Activated T-helper 9 cell treated with anti-CD3 and anti-CD28 coated beads, Interleukin-2, amount 50 U/mL, for 16 hours (primary cell): Measurements from ENCODE around the gene DDHD1.
A peak's percentile ranks its signal among the peaks of the same experiment; 100 is the strongest.
"Not testable (repeated sequence)": the region's sequence is repeated elsewhere in the genome, so short reads cannot be mapped to it uniquely, and the experiment has no call there.

Source experiments
- DNase-seq: peaks from one replicate; pipeline ENCODE4 v3.0.0-alpha.2; 2020; ENCODE audit warnings: low read depth

The DDHD1 gene

DNA sequence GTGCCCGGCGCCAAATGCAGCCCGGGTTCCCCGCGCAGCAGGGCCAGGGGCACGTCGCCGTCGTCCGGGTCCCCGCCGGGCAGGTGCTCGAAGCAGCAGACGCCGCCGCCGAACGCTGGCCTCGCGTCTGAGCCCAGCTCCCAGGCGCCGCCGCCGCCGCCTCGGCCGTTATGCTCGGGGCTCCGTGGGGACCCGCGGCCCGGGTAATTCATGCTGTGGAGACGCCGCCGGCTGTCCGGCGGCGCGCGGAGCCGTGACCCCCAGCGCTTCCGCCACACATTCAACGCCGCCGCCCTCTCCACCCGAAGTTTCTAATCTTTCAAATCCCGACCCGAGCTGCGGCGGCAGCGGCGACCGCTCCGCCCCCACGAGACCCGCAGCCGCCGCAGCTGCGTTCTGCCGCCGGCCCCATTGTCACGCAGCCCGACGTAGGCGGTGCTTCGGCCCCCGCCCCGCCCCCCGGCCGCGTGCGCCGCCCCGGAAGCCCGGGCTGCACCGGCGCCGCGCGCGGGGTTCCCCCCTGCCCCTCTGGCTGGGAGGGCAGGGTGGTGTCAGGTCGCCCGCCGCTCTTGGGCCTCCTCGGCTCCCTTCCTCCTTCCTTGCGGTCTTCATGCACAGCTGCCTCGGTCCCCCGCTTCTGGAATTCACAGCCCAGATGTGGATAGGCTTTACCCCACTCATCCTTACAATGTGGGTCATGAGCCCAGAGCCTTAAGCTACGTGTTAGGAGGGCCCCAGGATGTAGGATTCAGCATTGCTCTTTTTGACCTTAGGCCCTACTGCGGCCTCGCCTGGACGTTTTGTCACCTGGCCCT, at the start of gene DDHD1:
Gene DDHD1 (minus strand): TSS at position 437 of the 815 bp plus-strand sequence. CDS start 225 bp downstream, at position 212.
- DNase-seq: peak; percentile 81

DNA sequence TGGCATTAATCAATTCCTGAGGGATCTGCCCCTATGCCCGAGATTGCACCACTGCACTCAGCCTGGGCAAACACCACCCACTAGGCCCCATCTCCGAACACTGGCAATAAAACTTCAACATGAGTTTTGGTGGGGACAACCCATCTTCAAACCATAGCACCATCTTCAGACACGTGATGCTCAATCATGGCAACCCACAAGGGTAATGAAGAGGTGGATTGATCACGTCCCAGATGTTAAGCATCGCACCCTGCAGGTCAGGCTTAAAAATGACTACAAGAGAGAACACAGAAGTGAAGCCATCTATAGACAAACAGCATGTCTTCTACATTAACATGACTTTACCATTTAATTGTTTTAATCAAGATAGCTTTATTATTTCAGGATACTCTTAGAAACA, 42.8 kb upstream of the DDHD1 start:
- DNase-seq: no peak

DNA sequence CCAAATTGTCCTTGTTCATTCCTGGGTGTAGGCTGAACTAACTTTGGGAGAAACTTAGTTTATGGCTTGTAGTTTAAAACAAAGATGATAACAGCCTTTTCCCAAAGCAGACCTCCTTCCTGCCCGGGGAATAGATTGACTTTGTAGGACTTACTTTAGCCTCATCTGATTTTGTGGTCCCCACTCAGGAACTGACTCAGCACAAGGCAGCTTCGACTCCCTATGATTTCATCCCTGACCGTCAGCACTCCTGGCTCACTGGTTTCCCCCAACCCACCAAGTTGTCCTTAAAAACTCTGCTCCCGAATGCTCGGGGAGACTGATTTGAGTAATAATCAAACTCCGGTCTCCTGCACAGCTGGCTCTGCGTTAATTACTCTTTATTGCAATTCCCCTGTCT, 40.1 kb upstream of the DDHD1 start:
- no peak for DNase-seq

DNA sequence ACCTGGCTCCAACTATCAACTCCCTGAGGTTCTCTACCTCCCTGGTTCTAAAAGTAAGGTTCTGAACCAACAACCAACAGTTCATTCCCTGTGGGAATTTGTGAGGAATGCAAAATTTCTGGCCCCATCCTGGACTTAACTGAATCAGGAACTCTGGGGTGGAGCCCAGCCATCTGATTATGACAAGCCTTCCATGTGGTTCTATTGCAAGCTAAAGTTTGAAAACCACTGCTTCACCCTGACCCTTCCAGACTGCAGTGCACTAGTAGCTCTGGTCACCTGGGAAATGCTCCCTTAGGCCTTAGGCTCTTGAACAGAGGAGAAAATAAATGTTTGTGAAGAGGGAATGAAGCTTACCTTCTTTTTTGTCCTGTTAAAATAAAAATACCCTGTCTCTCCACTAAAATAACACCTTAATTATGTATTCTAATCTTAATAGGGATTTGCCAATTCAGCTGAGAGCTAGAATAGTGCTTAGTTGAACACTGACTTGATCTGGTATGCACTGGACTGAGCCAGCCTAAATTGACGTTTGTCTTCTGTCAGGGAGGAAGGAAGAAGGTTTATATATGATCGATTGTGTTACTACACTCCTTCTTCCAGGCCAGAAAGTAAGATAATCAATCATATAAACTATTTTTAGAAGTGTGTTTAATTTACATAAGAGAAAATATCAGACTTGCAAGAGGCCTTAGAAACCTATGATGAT, 39.1 kb upstream of the DDHD1 start:
- no peak for DNase-seq

DNA sequence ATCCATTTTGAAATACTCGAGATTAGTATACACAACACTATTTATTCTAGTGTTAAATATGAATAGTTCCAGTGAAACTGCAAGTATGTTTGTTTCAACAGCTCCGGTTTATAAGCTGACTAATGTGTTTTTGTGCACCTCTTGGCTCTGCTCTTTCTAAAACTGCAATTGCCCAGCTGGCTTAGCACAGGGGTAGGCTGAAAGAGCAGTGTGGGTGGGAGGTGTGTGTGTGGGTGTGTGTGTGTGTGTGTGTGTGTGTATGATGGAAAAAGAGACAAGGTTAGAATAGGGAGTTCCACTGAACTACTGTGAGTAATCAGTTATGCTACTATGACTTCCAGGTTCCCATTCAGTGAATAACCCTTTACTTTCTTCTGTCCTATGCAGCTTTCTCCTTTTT, 37.8 kb upstream of the DDHD1 start:
- DNase-seq: peak; percentile 35

DNA sequence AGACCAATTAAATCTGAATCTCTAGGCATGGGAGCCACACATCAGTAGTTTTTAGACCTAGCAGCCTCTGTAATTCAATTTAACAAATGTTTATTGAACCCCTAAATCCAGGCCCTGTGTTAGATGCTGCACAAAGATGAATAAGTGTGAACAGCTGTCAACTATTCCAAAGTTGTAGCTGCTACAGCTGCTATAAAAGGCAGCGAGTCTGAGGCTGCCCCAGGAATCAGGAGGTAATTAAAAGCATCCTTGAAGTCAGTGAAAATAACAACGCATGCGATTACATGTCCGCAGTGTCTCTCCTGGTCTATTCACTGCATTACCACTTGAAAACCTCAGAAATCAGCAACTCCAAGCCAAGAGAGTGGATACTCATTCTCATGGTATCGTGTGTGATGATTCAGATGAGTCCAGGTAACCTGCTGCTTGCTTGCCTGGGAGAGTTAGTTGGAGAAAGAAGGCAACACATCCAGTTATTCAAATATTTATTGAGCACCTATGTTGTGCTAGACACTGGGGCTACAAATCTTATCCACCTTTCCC, 34.9 kb upstream of the DDHD1 start:
- DNase-seq: no peak

DNA sequence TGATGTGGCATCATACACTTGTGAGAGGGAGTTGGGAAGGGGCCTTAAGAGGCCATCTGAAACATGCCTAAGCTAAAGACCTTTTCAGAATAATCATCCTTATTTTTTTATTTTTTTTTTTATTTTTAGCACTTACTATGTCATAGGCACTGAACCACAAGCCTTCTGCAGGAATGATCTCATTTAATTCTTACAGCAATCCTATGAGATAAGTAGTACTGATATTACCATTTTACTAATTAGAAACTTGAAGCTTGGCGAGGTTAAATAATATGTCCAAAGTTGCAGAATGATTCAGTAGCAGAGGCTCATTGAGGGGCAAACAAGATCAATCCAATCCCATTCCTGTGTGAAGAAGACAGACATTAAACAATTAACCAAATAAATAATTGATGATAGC, 33.4 kb upstream of the DDHD1 start:
- DNase-seq: no peak

DNA sequence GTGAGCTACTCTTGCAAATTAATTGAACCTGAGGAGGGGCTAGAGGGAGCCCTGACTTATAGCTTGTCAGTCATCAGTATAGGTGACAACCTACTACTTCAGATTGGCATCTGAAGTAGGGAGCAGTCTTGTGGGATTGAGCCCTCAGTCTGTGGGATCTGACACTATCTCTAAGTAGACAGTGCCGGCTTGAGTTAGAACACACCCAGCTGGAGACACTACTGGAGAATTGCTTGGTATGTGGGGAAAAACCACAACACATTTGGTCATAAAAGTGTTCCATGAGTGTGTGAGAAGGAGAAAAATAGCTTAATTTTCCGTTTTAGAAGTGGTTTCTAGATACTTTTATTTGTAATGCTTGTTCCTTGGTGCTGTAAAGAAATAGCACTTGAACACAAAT, 30.5 kb upstream of the DDHD1 start:
- no peak for DNase-seq

DNA sequence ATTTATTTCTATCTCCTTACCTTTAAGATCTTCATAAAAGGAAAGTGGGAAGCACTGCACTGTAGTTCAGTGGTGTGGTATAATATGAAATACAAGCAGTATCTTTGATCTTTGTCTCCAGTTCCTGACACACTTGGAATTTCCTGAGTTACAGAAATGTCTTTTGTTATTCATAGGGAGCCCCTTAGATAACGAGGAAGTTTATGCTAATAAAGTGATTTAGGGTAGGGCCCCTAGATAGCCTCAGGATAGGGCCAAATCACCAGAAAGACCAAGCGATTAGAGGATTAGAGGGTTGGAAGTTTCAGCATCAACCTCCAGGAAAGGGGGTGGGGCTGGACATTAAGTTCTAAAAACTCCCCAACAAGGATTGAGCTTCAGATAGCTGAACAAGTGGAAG, 29.9 kb upstream of the DDHD1 start:
- no peak for DNase-seq

DNA sequence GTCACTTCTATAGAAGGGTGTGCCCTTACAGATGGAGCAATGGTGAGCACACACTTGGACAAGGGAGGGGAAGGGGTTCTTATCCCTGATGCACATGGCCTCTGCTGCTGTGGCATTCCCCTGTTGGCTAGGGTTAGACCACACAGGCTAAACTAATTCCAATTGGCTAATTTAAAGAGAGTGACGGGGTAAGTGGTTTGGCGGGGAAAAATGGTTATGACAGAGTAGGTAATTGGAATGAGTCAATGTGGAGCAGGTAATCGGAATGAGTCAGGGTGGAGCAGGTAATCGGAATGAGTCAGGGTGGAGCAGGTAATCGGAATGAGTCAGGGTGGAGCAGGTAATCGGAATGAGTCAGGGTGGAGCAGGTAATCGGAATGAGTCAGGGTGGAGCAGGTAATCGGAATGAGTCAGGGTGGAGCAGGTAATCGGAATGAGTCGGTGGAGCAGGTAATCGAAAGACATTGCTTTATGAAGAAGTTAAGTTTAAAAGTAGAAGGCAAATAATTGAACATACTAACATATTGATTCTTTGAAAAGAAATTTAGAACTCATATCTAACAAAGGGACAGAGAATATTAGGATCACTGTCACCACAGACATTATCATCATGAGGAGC, 28.4 kb upstream of the DDHD1 start:
- DNase-seq: peak; percentile 10

DNA sequence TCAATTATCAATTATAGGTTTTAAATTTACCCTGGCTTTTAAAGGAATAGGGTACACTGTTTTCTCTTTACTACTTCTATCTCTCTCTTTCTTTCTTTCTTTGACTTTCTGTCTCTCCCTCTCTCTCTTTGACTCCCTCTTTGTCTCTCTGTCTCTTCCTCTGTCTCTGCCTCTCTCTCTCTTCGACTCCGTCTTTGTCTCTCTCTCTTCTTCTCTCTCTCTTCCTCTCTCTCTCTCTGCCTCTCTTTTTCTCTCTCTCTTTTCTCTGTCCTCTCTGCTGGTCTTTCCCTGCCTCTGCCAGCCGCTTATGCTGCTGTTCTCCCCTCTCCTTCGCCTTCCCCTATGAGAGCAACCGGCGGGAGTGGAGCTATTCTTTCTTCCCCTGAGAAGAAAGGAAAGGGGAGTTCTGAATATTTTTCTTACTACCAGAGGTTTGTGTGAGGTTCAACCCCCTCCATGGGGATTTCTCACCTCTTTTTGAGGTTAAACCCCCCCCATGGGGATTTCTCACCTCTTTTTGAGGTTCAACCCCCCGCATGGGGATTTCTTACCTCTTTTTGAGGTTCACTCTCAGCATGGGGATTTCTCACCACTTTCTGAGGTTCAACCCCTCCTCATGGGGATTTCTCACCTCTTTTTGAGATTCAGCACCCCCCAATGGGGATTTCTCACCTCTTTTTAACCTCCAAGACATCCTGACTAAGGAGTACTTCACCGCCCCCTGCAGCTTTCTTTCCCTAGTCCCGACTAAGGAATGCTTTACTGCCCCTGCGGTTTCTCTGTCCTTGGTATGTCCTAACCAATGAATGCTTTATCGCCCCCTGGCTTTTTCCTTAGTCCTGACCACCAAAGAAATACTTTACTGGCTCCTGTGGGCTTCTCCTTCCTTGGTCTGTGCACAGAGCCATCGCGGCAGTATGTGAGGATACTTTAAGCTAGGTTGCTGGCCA, 27.4 kb upstream of the DDHD1 start:
- peak; percentile 33 for DNase-seq

DNA sequence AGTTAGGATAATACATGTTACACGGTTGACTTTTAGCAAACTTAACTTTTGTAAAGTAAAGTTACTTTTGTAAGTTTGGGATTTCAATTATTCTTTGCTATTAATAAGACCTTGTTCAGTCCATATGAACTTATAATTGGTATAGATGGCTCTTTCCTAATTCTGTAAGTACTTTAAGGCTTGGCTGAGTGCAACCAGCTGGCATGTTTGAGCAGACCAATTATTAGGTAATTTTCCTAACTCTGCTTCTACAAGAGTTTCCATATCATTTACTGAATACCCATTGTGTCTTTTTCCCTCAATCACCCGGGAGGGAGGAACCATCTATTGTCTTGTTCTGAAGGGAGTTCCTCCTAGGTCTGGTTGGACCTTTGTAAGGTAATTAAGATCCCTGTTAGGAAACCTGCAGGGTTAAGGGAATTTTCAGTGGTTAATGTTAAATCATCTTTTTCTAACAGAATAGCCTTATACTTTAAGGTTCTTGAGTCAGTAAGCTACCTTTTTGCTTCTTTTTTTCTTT, 26.4 kb upstream of the DDHD1 start:
- not testable (repeated sequence) for DNase-seq

DNA sequence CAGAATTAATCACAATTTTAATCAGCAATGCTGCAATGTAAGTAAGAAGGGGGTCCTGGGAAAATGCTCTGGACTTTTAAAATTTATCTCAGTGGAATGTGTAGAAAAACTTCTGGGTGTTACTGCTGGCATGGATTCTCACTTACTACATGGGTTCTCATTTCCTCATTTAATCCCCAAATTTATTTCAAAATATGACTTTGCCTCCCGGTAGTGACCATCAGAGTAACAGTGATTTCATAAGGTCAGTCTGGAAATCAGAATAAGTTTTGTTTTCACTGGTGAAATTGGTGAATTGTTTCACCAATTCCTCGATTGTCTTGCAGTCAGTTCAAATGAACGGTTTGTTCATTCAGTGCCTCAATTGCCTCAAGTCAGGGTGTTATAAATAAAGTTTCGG, 22.3 kb upstream of the DDHD1 start:
- DNase-seq: no peak

DNA sequence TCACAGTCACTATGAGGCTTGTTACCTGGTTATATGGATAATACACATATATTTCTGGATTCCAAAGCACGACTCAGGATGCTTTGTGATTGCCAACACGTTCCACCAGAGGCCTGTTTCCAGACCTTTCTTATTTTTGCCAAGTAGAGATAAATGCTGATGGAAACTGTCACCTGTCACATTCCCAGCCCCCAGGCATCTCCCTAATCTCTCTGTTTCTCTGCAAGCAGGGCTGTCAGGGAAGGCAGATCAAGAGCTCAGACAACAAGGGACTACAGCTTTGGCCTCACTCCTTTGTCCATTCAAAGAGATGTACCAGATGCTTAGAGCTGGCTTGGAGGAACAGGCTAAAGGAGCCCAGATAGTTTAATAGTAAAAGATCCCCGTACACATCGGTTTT, 21.8 kb upstream of the DDHD1 start:
- DNase-seq: no peak

DNA sequence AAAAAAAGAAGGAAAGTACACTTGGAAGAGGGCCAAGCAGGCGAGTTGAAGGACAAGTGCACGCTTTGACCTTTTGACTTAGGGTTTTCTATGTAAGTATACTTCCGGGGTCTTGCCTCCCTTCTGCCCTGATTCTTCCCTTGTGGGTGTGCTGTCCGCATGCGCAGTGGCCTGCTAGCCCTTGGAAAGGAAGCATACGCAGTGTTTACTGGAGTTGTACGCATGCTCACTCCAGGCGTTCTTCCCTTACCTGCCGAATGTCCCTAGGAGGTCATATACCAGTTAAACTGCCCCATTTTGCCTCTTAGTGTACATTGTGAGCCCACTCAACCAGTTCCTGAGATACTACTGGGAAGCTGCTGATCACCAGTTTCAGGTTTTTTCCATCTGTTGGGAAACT, 15.7 kb upstream of the DDHD1 start:
- DNase-seq: no peak

DNA sequence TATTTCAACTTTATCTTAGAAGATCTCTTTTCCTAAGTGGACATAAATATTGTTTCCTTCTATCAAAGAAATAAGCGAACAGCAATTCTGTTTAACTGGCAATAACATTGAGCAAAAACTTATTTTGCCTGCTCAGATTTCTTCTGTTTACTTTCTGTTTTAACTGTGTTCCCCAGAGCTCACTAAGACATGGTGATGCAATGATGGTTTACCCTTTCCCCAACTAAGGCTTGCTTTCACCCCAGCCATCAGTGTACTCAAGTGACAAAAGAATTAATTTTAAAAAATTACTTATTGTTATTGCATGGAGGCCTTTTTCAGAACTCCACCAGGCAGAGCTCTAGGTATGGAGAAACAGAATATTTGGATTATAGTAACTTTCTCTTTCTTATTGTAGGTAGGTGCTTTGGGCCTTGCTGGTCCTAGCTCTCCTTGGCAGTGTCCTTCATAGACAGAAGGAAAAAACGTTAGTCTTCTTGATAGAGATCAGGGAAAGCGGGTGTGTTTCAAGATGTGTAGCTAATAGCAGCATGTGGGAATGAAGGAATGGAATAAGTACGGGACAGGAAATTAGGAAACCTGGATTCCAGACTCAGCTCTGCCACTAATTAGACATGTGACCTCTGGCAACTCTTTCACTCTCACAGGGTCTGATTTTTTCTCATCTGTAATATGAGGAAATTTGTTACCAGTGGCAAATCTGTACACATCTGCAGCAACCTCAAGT, 14.6 kb upstream of the DDHD1 start:
- DNase-seq: no peak

DNA sequence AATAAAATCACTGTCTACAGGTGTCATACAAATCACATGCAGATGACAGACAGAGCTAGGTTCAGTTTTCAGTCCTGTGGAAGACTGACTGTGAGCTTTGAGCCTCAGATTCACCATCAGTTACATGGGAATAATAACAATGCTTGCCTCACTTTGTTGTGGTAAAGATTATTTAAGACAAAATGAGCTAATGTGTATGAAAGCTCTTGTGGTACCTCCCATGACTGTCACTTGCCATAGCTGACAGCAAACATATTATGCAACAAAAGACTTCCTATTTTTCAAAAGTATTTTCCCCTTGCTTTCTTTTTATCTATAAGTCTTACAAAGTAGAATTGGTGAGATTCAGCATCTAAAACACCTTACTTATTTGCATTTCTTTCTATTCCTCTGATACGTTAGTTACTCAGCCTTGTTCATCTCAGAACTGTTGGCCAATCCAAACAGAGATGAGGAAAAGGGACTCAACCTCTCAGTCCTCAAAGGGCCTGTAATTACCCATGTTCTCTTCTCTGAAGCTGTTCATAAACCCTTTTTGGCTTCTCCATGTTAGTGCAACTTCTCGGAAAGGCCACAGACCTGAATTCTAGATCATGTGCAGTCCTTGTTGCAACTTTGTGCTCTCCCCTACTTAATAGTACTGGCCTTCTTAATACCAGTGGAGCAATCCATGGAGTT, 8.8 kb upstream of the DDHD1 start:
- DNase-seq: no peak

DNA sequence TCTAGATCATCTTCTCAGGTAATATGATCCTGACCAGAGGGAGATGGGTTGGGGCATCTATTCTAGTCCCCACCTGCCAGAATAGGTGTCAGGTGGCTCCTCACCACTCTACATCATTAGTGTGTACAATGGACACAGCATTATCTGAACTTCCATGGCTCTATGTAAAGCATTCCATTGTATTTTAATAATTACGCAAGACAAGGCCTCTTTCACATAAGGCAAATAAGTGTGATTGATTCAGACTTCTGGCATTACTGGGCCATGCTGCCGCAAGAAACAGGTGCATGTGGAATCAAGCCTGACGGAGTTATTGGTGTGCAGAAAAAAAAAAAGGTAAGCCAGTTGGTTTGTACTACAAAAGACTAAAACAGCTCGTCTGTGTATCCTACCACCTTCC, 3.1 kb upstream of the DDHD1 start:
- no peak for DNase-seq

DNA sequence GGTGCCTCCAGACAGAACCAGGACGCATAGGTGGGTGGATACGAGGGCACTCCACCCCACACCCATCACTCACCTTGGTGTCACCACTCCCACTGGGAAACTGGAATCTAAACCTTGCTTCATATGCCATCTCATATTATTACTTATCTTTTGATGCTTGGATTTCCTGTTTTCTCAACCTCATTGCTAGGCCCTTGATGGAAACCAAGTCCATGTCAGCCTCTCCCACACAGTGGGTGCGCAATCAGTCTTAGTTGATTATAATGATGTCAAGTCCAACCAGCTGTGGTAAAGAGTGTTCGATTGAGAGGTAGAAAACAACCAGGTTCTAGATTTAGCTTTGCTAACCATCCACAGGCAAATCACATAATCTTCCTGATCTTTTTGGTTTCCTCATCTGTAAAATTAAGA, 584 bp upstream of the DDHD1 start:
- no peak for DNase-seq

DNA sequence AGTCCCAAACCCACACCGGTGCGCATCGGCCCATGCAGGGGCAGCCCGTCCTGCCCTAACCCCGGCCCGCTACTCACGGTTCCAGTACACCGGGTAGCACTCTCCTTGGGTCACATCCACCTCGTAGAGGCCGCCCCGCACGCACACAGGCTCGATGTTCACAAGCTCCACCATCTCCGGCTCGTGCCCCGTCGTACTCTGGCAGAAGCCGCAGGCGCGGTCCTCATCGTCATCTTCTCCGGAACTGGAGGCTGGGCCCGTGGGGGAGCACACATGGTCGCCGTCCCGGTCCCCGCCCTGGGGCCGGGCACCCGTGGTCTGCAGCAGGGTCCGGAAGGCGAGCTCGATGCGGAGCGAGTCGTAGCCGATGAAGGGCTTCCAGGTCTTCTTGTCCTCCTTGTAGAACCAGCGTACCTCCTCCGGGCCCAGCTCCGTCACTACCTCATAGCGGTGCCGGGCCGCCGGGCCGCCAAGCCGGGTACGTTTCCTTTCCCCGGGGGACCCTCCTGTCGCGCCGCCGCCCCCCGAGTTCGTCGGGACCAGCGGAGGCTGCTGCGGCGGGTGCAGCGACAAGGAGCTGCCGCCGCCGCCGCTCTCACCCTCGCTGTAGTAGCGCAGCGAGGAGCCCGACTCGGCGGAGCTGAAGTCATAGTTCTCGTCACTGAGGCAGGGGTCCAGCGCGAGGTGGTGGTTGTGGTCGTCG, 788 bp downstream of the DDHD1 start:
- DNase-seq: peak; percentile 56
